GM21723 (cell line): ENCODE measurements around the gene TNFRSF9.
"Not testable (repeated sequence)": the region's sequence is repeated elsewhere in the genome, so short reads cannot be mapped to it uniquely, and the experiment has no call there.

ENCODE experiments used
- ATAC-seq: cut with Tn5 transposase; IDR thresholded peaks from one replicate; pipeline ENCODE4 v1.9.1; 2021; ENCODE audit warnings: mild to moderate bottlenecking, moderate library complexity; ENCODE audit not compliant: unreplicated experiment

The TNFRSF9 gene

DNA sequence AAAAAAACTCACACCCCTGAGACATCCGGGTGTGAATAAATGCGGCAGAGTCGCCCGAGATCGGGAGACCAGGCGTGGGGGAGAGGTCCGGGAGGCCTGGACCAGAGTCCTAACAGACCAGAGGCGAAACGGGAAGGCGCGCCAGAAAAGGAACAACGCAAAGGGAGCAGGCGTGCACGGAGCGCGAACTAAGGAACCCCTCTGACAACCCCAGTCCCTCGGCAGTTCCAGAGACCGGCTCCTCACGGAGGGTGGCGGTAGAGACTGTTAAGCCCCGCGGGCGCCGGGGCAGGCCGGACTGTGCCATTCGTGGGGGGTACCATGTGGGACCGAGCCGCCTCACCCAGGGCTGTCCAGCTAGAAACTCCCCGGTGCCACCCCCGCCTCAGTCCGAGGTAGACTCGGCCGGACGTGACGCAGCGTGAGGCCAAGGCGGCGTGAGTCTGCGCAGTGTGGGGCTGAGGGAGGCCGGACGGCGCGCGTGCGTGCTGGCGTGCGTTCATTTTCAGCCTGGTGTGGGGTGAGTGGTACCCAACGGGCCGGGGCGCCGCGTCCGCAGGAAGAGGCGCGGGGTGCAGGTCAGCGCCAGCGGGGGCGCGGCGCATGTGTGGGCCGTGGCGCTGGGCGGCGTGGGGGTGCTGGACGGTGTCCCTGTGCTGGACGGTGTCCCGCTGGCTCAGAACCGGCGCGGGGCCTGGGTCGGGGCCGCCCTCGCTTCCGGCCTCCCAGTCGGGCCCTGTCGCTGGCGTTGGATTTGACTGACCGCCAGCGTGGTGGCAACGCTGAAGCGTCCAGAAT, 20.8 kb upstream of the TNFRSF9 start, which contains the start of gene PARK7:
Gene PARK7 (plus strand): TSS at position 496 of the 798 bp plus-strand sequence. CDS start 1,075 bp downstream, outside the sequence.
- peak; percentile 96 for ATAC-seq

DNA sequence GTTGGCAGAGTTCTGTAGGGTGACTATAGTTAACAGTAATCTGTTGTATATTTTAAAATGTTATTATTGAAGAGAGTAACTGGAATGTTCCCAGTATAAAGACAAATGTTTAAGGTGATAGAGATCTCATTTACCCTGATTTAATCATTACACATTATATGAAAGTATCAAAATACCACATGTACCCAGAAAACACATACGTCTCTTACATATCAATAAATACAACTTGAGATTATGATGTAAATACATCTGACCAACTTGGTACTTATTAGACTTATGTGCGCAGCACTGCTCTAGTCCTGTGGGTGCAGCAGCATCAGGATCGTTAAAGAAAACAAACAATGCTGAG, 20.2 kb upstream of the TNFRSF9 start:
- no peak for ATAC-seq

DNA sequence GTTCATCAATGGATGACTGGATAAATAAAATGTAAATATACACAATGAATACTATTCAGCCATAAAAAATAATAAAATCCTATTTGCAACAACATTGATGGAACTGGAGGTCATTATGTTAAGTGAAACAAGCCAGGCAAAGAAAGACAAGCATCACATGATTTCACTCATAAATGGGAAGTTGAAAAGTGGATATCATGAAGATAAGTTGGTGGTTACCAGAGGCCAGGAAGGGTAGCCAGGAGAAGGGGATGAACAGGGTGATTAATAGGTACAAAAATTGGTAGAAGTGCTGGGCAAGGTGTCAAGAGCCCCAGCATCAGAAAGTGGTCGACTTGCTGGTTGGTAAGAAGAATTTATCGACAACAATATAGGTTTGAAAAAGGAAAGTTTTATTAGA, 19.5 kb upstream of the TNFRSF9 start:
- no peak for ATAC-seq

DNA sequence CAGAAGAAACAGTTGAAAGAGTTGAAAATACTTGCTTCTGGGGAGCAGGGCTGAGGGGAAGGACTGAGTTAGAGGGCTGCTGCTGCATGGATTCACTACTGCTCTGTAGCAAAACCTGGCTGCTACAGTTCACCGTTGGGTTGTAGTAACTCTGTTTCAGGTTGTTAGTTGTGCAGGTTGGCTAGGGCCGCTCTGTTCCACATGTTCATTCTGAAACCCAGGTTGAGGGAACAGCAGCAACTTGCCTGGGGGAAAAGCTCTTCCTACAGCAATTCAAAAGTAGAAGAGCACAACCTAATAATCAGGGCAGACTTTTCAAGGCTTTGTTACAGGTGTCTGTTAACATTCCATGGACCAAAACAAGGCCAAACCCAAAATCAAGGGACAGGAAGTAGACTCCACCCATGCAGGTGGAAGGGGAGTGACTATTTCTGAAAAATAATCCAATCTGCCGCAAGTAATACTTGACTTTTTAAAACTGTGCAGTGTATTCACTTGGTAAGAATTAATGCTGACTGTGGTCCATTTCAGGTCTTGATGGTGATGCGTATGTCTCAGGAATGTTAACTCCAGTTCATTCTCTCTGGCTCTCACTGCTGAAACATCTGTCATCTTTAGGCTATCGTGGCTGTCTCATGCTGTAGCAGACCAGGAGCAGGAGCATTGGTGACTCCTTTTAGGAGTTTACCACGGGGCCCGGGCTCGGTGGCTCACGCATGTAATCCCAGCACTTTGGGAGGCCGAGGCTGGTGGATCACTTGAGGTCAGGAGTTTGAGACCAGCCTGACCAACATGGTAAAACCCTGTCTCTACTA, 15.8 kb upstream of the TNFRSF9 start:
- ATAC-seq, result no peak

DNA sequence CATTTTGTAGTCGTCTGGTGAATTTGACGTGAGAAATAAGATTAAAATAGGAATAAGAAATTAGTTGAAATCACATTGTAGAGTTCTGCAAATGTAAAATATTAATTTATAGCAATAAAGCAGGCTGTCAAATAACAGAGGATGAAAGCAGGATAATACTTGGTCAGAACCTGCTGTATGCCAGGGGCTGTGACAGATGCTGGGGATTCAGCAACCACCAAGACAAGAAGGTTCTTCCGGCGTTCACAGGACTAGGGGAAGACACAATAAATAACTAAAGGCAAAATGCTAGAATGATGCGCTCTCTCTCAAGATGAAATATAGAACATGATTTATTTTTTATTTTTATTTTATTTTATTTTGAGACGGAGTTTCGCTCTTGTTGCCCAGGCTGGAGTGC, 14.0 kb upstream of the TNFRSF9 start:
- no peak for ATAC-seq

DNA sequence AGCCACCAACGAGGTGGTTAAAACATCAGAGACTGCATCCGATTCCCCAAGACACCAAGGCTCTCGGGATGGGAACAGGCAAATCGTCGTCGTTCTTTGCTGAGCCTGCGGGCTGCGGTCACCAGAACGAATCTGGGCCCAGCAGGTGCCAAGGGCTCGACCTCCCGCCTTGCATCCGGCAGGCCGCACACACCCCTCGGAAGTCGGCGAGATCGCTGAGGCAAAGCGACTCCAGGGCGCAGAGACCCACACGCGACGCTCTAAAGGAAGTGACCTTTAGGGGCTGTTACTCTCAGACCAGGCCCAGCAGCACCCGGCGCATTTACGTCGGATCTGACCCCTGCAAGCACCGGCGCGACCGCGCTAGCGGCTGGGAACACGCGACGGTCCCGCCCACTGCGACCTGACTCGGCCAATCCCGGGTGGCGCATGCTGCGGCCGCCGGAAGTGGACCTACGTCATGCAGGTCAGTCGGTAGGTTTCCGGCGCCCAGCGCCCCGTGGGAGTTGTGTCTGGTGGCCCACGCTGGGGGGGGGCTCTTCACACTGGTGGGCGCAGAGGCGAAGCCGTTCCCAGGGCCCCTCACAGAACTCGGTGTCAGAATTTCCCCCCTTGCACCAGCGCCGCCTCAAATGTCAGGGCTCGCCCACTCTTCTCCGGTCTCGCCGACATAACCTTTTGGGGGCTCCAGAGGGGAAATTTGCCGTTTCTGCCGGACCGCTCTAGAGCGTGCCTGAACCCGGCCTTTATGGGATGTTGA, 13.4 kb upstream of the TNFRSF9 start:
- ATAC-seq, result peak; percentile 97

DNA sequence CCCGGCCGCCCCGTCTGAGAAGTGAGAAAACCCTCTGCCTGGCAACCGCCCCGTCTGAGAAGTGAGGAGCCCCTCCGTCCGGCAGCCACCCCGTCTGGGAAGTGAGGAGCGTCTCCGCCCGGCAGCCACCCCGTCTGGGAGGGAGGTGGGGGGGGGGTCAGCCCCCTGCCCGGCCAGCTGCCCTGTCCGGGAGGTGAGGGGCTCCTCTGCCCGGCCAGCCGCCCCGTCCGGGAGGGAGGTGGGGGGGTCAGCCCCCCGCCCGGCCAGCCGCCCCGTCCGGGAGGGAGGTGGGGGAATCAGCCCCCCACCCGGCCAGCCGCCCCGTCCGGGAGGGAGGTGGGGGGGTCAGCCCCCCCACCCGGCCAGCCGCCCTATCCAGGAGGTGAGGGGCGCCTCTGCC, 12.2 kb upstream of the TNFRSF9 start:
- not testable (repeated sequence) for ATAC-seq

DNA sequence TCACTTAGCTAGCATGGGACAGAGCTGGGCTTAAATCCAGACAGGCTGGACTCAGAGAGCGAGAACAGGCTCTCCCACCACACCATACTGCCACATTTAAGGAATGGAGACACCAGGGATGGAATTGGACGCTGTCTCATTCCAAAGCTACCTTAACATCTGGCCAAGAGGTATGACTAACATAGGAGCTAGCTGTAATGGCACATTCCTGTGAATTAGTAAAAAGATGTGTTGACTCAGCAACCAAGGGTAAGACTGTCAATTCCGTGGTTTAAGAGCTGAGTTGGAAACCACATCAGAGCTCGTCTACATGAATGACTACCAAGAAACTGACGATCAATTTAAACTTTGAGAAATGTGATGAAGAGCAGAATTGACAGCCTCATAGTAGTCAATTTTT, 8.3 kb upstream of the TNFRSF9 start:
- ATAC-seq, result no peak

DNA sequence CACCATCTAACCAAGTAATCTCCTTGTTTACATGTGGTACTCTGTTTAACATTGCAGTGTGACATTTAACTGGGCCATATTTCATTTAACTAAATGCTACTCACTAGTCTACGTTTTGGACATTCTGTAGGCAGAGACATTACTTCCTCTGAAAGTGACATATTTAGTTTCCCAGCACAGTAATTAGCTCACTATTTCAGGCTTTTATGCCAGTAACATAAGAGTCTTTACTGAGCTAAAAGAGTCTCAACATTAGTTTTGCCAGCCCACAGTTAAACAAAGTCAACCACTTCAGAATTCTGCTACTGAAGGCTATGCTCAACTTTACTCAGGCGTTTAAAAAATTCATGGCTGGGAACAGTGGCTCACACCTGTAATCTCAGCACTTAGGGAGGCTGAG, 2.6 kb upstream of the TNFRSF9 start:
- ATAC-seq, result no peak

DNA sequence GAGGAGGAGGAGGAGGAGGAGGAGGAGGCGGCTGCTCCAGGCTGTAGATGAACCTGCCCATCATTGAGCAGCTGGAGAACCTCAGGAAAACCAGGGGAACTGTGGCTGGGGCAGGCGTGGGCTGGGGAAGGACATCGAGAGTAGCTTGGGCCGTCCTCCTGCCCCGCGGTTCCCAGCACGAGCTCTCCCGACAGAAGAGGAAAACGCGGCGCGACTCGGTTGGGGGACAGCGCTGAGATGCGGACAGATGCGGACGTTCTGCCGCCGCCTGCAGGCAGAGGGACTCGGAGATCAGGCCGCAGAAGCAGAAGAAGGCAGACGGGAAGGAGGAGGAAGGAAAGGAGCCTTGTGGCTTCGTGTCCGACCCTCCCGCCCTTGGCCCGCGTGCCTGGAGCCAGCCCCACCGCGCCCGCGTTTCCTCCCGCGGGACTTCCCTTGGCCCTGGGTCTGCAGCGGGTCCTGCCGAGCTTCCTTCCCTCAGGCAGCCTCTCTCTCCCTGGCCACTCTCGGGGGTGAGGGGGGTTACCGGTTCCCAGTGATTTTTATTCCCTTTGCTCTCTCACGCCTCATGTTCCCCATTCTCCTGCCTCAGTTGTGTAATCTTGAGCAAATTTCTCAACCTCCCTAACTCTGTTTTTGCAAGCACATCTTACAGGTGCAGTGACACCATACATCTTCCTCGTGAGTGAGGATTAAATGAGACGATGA, 1.7 kb upstream of the TNFRSF9 start:
- ATAC-seq, result no peak

DNA sequence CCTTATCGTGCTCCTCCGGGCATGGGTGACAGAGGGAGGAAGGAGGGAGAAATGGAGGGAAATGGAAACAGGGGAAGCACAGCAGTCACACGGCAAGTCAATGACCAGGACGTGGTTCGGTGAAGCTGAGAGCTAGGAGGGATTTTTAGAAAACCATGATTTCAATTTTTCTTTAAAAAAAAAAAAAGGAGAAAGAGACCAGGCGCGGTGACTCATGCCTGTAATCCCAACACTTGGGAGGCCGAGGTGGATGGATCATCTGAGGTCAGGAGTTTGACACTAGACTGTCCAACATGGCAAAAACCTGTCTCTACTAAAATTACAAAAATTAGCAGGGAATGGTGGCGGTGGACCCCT, 776 bp upstream of the TNFRSF9 start:
- no peak for ATAC-seq

DNA sequence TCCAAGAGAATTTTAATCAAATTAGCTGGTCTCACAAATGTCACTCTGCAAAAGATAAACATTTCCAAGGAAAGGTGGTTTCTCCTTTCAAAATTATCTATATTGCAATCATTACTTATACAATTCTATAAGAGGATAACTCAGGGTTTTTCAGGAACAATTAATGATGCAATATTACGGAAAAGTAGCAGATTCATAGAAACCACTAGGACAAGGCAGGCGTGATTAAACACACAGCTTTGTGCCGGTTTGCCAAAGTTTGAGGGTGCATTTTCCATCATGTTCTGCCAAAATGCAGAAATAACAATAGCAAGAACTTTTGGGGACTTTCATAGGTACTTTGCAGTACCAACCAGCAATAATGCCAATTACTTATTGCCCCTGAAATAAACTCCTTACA, 605 bp downstream of the TNFRSF9 start:
- ATAC-seq, result no peak

DNA sequence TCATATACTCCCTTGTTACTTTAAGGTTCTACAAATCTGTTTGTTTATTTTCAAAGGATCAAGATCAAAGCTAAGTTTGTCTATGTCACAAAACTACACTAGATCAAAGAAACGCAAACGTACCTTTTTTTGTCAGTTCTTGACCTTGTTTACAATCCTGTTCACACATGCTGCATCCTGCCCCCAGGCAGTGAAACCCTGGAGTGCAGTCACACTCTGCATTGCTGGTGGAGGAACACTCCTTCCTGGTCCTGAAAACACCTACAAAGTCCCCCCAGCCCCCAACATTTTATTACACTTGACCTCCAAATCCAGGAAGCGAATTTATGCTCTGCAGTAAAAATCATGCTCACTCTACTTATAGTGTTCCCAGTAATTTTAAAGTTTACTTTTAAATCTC, 2.6 kb downstream of the TNFRSF9 start:
- no peak for ATAC-seq

DNA sequence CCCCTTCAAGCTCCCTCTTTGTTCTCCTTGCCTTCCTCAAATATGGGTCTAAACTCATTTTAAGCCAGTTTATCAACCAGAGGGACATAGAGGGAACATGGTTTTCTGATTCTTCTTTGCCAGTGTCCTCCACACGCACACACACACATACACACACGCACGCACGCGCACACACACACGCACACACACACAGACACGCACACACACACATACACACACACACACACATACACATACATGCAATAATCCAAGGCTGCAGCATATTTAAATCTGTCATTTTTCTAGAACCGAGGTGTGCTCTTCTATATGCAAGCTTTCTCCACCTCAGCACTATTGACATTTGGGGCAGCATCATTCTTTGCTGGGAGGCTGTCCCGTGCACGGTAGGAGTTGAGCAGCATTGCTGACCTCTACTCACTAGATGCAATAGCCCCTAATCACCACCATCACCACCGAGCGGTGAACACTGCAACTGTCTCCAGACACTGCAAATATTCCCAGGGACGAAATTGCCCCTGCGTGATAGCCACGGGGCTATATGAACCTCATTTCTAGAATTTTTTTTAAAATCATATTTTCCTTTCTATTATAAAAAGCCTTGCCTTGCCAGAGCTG, 8.0 kb downstream of the TNFRSF9 start:
- no peak for ATAC-seq

DNA sequence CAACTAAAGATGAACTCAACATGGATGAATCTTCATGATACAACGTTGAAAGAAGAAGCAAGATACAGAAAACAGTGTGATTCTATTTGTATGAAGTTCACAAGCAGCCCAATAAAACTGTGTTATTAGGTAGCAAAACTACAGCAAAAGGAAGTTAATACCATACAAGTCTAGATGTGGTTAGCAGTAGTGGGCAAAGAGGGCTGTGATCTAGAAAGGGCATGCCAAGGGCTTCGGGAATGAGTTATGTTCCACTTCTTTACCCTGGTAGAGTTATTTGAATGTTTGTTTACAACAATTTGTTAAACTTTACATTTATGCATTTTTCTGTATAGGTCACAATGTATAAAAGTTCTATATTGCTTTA, 9.2 kb downstream of the TNFRSF9 start:
- no peak for ATAC-seq

DNA sequence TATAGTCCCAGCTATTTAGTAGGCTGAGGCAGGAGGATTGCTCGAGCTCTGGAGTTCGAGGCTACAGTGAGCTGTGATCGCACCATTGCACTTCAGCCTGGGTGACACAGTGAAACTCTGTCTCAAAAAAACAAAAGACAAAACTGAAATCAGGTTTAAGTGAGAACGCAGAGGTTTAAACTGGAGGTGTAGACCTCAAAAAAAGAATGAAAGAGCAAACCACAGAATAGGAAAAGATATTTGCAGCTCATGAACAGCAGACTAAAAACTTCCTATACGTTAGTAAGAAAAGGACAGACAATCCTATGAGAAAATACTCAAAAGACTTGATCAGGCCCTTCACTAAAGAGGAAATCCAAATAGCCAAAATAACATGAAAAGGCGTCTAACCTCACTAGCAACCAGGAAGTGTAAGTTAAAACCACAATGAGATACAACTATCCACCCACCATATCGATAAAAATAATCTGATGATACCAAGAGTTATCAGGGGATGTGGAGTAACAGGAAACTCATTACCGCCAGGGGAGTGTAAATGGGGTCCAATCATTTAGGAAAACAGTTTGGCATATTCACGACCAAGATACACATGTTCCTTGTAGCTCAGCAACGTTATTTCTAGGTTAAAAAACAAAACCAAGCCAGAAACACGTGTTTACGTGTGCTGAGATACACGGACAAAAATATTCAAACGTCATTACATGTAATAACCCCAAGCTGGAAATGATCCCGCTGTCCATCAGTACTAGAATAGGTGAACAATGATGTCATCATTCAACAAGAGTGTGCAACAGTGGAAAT, 9.8 kb downstream of the TNFRSF9 start:
- no peak for ATAC-seq

DNA sequence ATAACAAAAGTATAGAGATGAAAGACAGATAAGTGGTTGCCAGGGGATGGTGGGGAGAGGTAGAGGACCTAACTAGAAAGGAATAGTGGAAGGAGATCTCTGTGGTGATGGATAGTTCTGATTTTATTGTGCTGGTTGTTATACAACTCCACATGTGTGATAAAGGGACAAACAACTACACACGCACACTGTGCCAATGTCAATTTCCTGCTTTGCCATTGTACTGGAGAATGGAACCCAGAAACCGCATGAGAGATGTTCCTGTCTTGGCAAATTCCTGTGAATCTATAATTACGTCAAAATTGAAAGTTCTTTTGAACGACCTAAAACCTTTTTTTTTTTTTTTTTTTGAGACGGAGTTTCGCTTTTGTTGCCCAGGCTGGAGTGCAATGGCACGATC, 11.0 kb downstream of the TNFRSF9 start:
- no peak for ATAC-seq

DNA sequence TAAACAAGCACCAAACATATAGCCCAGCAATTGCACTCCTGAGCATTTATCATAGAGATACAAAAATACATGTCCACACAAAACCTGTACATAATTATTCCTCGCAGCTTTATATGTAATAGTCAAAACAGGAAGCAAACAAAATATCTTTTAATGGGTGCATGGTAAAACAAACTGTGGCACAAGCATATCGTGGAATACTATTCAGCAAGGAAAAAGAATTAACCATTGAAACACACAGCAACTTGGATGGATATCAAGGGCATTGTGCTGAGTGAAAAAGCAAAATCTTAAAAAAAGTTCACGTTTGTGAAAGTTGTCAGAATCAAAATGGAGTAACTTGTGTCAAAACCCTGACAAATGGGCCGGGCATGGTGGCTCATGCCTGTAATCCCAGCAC, 12.4 kb downstream of the TNFRSF9 start:
- ATAC-seq, result no peak

DNA sequence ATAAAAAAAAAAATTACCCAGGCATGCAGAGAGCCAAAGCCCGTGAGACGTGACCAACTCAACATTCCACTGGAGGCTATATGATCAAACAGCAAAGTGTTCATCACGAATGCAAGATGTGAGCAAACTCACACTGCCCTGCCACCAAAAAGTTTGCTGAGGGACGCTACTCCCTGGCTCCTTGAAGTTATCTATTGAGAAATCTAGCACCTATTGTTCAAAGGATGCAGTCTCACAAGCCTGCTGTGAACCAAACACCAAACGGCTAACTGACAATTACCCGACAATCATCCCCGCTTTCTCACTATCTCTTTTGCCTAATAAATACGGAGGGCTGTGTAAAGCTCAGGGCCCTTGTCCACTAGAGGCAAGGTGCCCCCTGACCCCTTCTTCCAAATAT, 13.6 kb downstream of the TNFRSF9 start:
- not testable (repeated sequence) for ATAC-seq

DNA sequence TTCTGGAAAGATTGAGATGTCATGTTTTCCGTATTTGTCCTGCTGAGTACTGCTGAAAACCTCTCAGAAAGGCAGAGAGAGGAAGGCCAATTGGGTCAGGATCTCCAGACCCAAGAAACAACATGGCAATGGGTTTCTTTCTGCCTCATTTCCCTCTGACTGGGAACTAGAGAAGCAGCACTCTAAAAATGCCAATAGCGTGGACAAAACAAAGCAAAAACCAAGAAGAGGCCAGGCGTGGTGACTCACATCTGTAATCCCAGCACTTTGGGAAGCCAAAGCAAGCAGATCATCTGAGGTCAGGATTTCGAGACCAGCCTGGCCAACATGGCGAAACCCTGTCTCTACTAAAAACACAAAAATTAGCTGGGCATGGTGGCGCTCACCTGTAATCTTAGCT, 18.3 kb downstream of the TNFRSF9 start:
- no peak for ATAC-seq
